Measurements from ENCODE around the gene ANAPC13. TPM values are rescaled to one million over a fixed set of nuclear protein-coding genes. Genes with fewer than 3 reads are reported as not detected.

ANAPC13 gene
- total and polyA plus RNA-seq, 10 of the 15 experiments (the other 5 are each of a cell fraction or from before 2014, with no cell fraction given): 34.9 to 139 (median 83.0) TPM

- CTCF ChIA-PET: interaction anchor here (0.7 to 6.7 kb wide), 9 partner anchors 10 to 307 kb away, joined by 3 to 69 read pairs (median 4); partner anchors contain the start of gene EPHB1
- Histone ChIP-seq H3K4me3 (peak overlapping the region; percentile 82), H3K4me1 (ENCODE audit: control insufficient read depth, insufficient read depth, low read length) (peaks cover 6% of the 10 kb centered on the region), H3K4me2 (ENCODE audit: control insufficient read depth, insufficient read depth) (peak overlapping the region; percentile 82), H3K27ac (ENCODE audit: control insufficient read depth, insufficient read depth) (peak overlapping the region; percentile 87), H2AFZ (ENCODE audit: control insufficient read depth, low read depth, low read length) (peak overlapping the region; percentile 32), H4K20me1 (ENCODE audit: control insufficient read depth, insufficient read depth) (no peaks in the 10 kb centered on the region), H3K36me3 (ENCODE audit: control insufficient read depth in 2 of 2, insufficient read depth in 2 of 2, low read length in 1 of 2) (no peaks in the 10 kb centered on the region), H3K27me3 (replicated peaks in 1 of 2; ENCODE audit: control insufficient read depth in 2 of 2, insufficient read depth in 2 of 2, low read length in 1 of 2) (no peaks in the 10 kb centered on the region), H3K9me3 (replicated peaks; ENCODE audit: control insufficient read depth, insufficient read depth, low read length) (no peaks in the 10 kb centered on the region), H3K79me2 (ENCODE audit: control insufficient read depth, insufficient read depth, low read length) (peaks cover 59% of the 10 kb centered on the region), H3K9ac (ENCODE audit: control insufficient read depth, insufficient read depth, low read length) (peak overlapping the region; percentile 99)
- ATAC-seq: peak; percentile 10
- no TSS peak for BruUV-seq (replicated peaks)
- DNase-seq (ENCODE audit: low read depth, low spot score): no peak
- in situ Hi-C loops (cut with MboI) (loop anchor here (10.0 to 25.0 kb wide), 2 partner anchors 823 to 1025 kb away; partner anchors contain the start of gene TOPBP1), intact Hi-C loops (cut with micrococcal nuclease; ENCODE audit: unreplicated experiment) (loop anchor here (5.0 kb wide), 2 partner anchors 680 to 1765 kb away; partner anchors contain the start of genes NPHP3 and SRPRB)
- POLR2A ChIA-PET: interaction anchor here (0.6 to 1.3 kb wide), 3 partner anchors 9 to 294 kb away, joined by 3 read pairs; no protein-coding TSS in a partner anchor
- peak; percentile 13 for FAIRE-seq
- RAD21 ChIA-PET (ENCODE audit: unreplicated experiment): interaction anchor here (1.5 kb wide), 1 partner anchor 180 kb away, joined by 4 read pairs; no protein-coding TSS in a partner anchor
- SMC1A ChIA-PET (ENCODE audit: uncharacterized antibody, unreplicated experiment): interaction anchor here (0.7 to 1.4 kb wide), 5 partner anchors 11 to 275 kb away, joined by 4 to 5 read pairs (median 4); no protein-coding TSS in a partner anchor
- WGBS (ENCODE audit: insufficient coverage, insufficient replicate concordance, low lambda C conversion rate, missing lambda C conversion rate): 0% methylated on average over 5 of the region's 5 CpGs
- TF ChIP-seq NFXL1 (IDR thresholded peaks at IDR 0.05; ENCODE audit: borderline replicate concordance) (no peak), ELK1 (IDR thresholded peaks at IDR 0.05; ENCODE audit: low read depth, low read length) (no peak), ZZZ3 (IDR thresholded peaks at IDR 0.05; ENCODE audit: control insufficient read depth, insufficient read length, low read depth) (no peak), RBBP5 (conservative IDR thresholded peaks at IDR 0.05) (no peak), ZNF592 (IDR thresholded peaks at IDR 0.05) (no peak), E2F8 (IDR thresholded peaks at IDR 0.05; ENCODE audit: low read depth, partially characterized antibody) (no peak), CREM (IDR thresholded peaks at IDR 0.05; ENCODE audit: low read depth) (peak; percentile 54; the same call in 1 of the 2 replicates), CTCF (IDR thresholded peaks at IDR 0.05 in 2 of 3, conservative IDR thresholded peaks at IDR 0.05 in 1 of 3; ENCODE audit: control insufficient read depth in 2 of 3, extremely low read depth in 1 of 3, insufficient read depth in 1 of 3, low read depth in 3 of 3, low read length in 3 of 3) (no peak), POLR2AphosphoS5 (IDR thresholded peaks at IDR 0.05; ENCODE audit: low read length) (no peak), IKZF2 (IDR thresholded peaks at IDR 0.05) (no peak), MXI1 (IDR thresholded peaks at IDR 0.05; ENCODE audit: low read depth, low read length) (no peak), MEF2B (IDR thresholded peaks at IDR 0.05; ENCODE audit: partially characterized antibody, poor library complexity, severe bottlenecking) (no peak), KDM1A (IDR thresholded peaks at IDR 0.05; ENCODE audit: borderline replicate concordance) (no peak)
These were observed 1.6 kb upstream of the ANAPC13 start for GRCh38 chr3:134487406-134487805.
